ENCODE data around the gene AVL9.

AVL9 gene

GRCh38 chr7:32502728-32503127 is 7.4 kb downstream of the AVL9 start:
- CTCF ChIA-PET, result interaction anchor here (1.4 kb wide), 1 partner anchor 1945 kb away, joined by 3 read pairs; no protein-coding TSS in a partner anchor
- POLR2A ChIA-PET, result no interaction called here
- no peak for DNase-seq (ENCODE audit: extremely low spot score)
- TF ChIP-seq CTCF (IDR thresholded peaks at IDR 0.05; ENCODE audit: control extremely low read depth, extremely low read depth, low read depth, missing control alignments), result no peak

GRCh38 chr7:32506266-32507054 is 11.2 kb downstream of the AVL9 start:
- no peak for DNase-seq (ENCODE audit: extremely low spot score)
- TF ChIP-seq CTCF (IDR thresholded peaks at IDR 0.05; ENCODE audit: control extremely low read depth, extremely low read depth, low read depth, missing control alignments), result no peak
- ChIA-PET CTCF (interaction anchor here (1.0 to 1.1 kb wide), 2 partner anchors 10 to 11 kb away, joined by 3 read pairs; partner anchors contain the start of gene AVL9), POLR2A (no interaction called here)

- TF ChIP-seq CTCF (IDR thresholded peaks at IDR 0.05; ENCODE audit: control extremely low read depth, extremely low read depth, low read depth, missing control alignments), result no peak
- ChIA-PET POLR2A (no interaction called here), CTCF (no interaction called here)
- DNase-seq (ENCODE audit: extremely low spot score), result no peak
These were observed 12.1 kb downstream of the AVL9 start for GRCh38 chr7:32507414-32507813.

- ChIA-PET POLR2A (no interaction called here), CTCF (no interaction called here)
- DNase-seq (ENCODE audit: extremely low spot score), result no peak
- no peak for TF ChIP-seq CTCF (IDR thresholded peaks at IDR 0.05; ENCODE audit: control extremely low read depth, extremely low read depth, low read depth, missing control alignments)
These were observed 16.5 kb downstream of the AVL9 start for GRCh38 chr7:32511791-32512190.

DNA sequence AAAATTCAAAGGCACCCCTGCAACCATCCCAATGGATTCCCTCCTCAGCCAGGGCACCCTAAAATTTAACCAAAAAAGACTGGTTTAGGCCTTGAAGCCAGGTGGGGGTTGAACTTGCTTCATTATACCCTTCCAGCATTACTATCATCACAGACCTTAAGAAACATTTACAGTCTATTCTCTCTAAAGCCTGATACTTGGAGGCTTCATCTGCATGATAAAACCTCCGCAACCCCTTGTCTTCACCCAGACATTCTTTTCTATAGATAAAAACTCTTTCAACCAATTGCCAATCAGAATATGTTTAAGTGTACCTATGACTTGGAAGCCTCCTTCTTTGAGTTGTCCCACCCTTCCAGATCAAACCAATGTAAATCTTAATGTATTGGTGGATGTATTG is 17.9 kb downstream of the AVL9 start:
- CTCF ChIA-PET, result interaction anchor here (0.6 kb wide), 1 partner anchor 11 kb away, joined by 3 read pairs; no protein-coding TSS in a partner anchor
- POLR2A ChIA-PET, result no interaction called here
- no peak for DNase-seq (ENCODE audit: extremely low spot score)
- no peak for TF ChIP-seq CTCF (IDR thresholded peaks at IDR 0.05; ENCODE audit: control extremely low read depth, extremely low read depth, low read depth, missing control alignments)

DNA sequence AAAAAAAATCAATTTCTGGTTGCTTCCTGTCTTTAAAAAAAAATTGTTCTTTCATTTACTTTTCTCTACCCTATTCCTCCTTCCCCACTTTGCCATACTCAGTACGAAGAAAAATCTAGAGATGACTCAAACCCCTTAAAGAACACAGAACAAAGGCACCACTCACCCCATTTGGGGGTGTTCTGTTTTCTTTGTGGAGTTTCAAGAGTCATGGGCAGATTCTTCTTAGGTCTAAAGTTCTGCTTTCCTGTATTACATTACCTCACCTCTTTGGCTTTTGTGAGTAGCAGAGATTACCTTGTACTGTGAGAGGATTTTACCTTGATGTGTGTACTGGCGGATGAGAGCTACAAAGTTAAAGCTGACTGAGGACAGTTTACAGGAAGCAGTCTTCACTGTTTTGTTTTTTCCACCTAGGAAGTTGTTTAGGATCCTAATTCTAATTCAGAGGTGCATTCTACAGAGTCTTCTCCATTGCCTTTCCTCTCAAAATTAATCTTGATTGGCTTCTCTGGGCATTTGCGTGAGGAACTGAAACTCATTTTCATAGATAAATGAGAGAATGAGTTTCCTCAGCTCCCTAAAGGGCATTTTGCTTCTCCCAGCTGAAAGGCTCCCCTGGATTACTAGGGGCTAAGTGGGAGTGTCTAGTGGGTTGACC is 20.7 kb downstream of the AVL9 start:
- no peak for TF ChIP-seq CTCF (IDR thresholded peaks at IDR 0.05; ENCODE audit: control extremely low read depth, extremely low read depth, low read depth, missing control alignments)
- CTCF ChIA-PET, result interaction anchor here (0.9 to 1.2 kb wide), 3 partner anchors 14 to 37 kb away, joined by 3 to 4 read pairs (median 4); no protein-coding TSS in a partner anchor
- peak; percentile 30 for DNase-seq (ENCODE audit: extremely low spot score)
- POLR2A ChIA-PET, result interaction anchor here (1.0 kb wide), 1 partner anchor 20 kb away, joined by 3 read pairs; no protein-coding TSS in a partner anchor
